Measurements from ENCODE around the gene PTPRM.
A peak's percentile ranks its signal among the peaks of the same experiment; 100 is the strongest.

PTPRM gene

GRCh38 chr18:8448130-8448529, 881.0 kb downstream of the PTPRM start:
- Histone ChIP-seq H3K4me2 (ENCODE audit: insufficient read depth, low read length) (no peak overlapping the region), H3K9me3 (ENCODE audit: insufficient read depth, low read length, severe bottlenecking) (no peaks in the 10 kb centered on the region), H2AFZ (ENCODE audit: low read depth, low read length) (no peak overlapping the region), H3K36me3 (ENCODE audit: insufficient read depth, low read length) (no peaks in the 10 kb centered on the region), H3K9ac (ENCODE audit: low read depth, low read length) (no peak overlapping the region), H3K4me3 (ENCODE audit: low read depth in 1 of 2, low read length in 2 of 2) (no peak overlapping the region), H3K4me1 (ENCODE audit: insufficient read depth, low read length) (no peaks in the 10 kb centered on the region), H3K27ac (ENCODE audit: low read length) (no peak overlapping the region), H3K27me3 (ENCODE audit: insufficient read depth, low read length, poor library complexity) (no peaks in the 10 kb centered on the region), H4K20me1 (ENCODE audit: insufficient read depth, low read length) (no peaks in the 10 kb centered on the region), H3K79me2 (ENCODE audit: insufficient read depth, low read length) (no peaks in the 10 kb centered on the region)
- ATAC-seq (ENCODE audit: insufficient read depth, low read depth) (no peak), DNase-seq (no peak)
- TF ChIP-seq EZH2 (IDR thresholded peaks at IDR 0.05; ENCODE audit: borderline replicate concordance, low read depth, low read length, severe bottlenecking) (no peak), CTCF (IDR thresholded peaks at IDR 0.05; ENCODE audit: borderline replicate concordance, extremely low read depth, low read length, poor library complexity, severe bottlenecking) (no peak)

DNA sequence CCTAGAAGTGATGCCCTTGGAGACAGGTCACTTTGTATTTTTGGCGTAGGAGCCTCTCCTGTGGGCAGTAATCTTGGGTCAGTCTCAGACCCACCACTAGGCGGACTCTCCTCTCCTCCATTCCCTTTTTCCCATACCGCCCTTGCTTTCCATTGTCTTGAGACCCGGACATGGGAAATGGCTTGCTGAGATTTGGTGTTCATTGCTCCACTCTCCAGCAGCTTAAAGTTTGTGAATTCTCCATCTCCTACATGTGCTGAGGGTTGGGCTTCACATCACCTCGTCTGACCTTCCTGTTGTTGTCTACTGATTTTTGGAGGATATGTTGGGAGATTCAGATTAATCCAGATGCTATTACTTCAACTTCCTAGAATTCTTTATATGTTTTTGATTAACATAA, 882.9 kb downstream of the PTPRM start:
- Histone ChIP-seq H3K4me2 (ENCODE audit: insufficient read depth, low read length) (no peak overlapping the region), H4K20me1 (ENCODE audit: insufficient read depth, low read length) (no peaks in the 10 kb centered on the region), H3K27ac (ENCODE audit: low read length) (no peak overlapping the region), H3K9ac (ENCODE audit: low read depth, low read length) (no peak overlapping the region), H3K79me2 (ENCODE audit: insufficient read depth, low read length) (no peaks in the 10 kb centered on the region), H3K36me3 (ENCODE audit: insufficient read depth, low read length) (no peaks in the 10 kb centered on the region), H3K4me1 (ENCODE audit: insufficient read depth, low read length) (no peaks in the 10 kb centered on the region), H2AFZ (ENCODE audit: low read depth, low read length) (no peak overlapping the region), H3K27me3 (ENCODE audit: insufficient read depth, low read length, poor library complexity) (no peaks in the 10 kb centered on the region), H3K9me3 (ENCODE audit: insufficient read depth, low read length, severe bottlenecking) (no peaks in the 10 kb centered on the region), H3K4me3 (ENCODE audit: low read depth in 1 of 2, low read length in 2 of 2) (no peak overlapping the region)
- no peak for ATAC-seq (ENCODE audit: insufficient read depth, low read depth)
- no peak for DNase-seq
- no peak for TF ChIP-seq EZH2 (IDR thresholded peaks at IDR 0.05; ENCODE audit: borderline replicate concordance, low read depth, low read length, severe bottlenecking)
- peak; percentile 42 for TF ChIP-seq CTCF (IDR thresholded peaks at IDR 0.05; ENCODE audit: borderline replicate concordance, extremely low read depth, low read length, poor library complexity, severe bottlenecking)

GRCh38 chr18:8450898-8451665, 884.0 kb downstream of the PTPRM start:
- H3K4me1 ChIP-seq (ENCODE audit: insufficient read depth, low read length): no peaks in the 10 kb centered on the region
- H3K9me3 ChIP-seq (ENCODE audit: insufficient read depth, low read length, severe bottlenecking): no peaks in the 10 kb centered on the region
- H3K27ac ChIP-seq (ENCODE audit: low read length): no peak overlapping the region
- H2AFZ ChIP-seq (ENCODE audit: low read depth, low read length): no peak overlapping the region
- H4K20me1 ChIP-seq (ENCODE audit: insufficient read depth, low read length): no peaks in the 10 kb centered on the region
- DNase-seq: no peak
- H3K4me3 ChIP-seq (ENCODE audit: low read depth in 1 of 2, low read length in 2 of 2): no peak overlapping the region
- no peak for TF ChIP-seq EZH2 (IDR thresholded peaks at IDR 0.05; ENCODE audit: borderline replicate concordance, low read depth, low read length, severe bottlenecking)
- TF ChIP-seq CTCF (IDR thresholded peaks at IDR 0.05; ENCODE audit: borderline replicate concordance, extremely low read depth, low read length, poor library complexity, severe bottlenecking): no peak
- no peak overlapping the region for H3K4me2 ChIP-seq (ENCODE audit: insufficient read depth, low read length)
- ATAC-seq (ENCODE audit: insufficient read depth, low read depth): no peak
- H3K36me3 ChIP-seq (ENCODE audit: insufficient read depth, low read length): no peaks in the 10 kb centered on the region
- H3K27me3 ChIP-seq (ENCODE audit: insufficient read depth, low read length, poor library complexity): no peaks in the 10 kb centered on the region
- H3K79me2 ChIP-seq (ENCODE audit: insufficient read depth, low read length): no peaks in the 10 kb centered on the region
- no peak overlapping the region for H3K9ac ChIP-seq (ENCODE audit: low read depth, low read length)

Data from DND-41 (cell line).